NOMO-1 (cell line): ENCODE results near the gene ZSWIM6.
A peak's percentile ranks its signal among the peaks of the same experiment; 100 is the strongest.
"Not testable (repeated sequence)": the region's sequence is repeated elsewhere in the genome, so short reads cannot be mapped to it uniquely, and the experiment has no call there.

ENCODE experiments used
- DNase-seq, 2 experiments: peaks; one replicate each; lab custom pipeline; 2025; ENCODE audit not compliant: unreplicated experiment in 2 of 2; lab: John Stamatoyannopoulos, UW

The ZSWIM6 gene

GRCh38 chr5:61402970-61403900 is 71.2 kb downstream of the ZSWIM6 start:
- DNase-seq, result no peak

- DNase-seq, result no peak
Measured at GRCh38 chr5:61405511-61406295, 73.6 kb downstream of the ZSWIM6 start.

- DNase-seq, result not testable (repeated sequence)
Measured at GRCh38 chr5:61406497-61406896, 74.4 kb downstream of the ZSWIM6 start.

GRCh38 chr5:61407706-61408270 is 75.7 kb downstream of the ZSWIM6 start:
- DNase-seq, result no peak

GRCh38 chr5:61408476-61409168 is 76.6 kb downstream of the ZSWIM6 start:
- DNase-seq, result peak; percentile 98

GRCh38 chr5:61409568-61409967 is 77.5 kb downstream of the ZSWIM6 start:
- DNase-seq, result no peak

- DNase-seq, result no peak
Measured at GRCh38 chr5:61410811-61411210, 78.8 kb downstream of the ZSWIM6 start.

- no peak for DNase-seq
Measured at GRCh38 chr5:61412361-61412760, 80.3 kb downstream of the ZSWIM6 start.

GRCh38 chr5:61413205-61413604 is 81.1 kb downstream of the ZSWIM6 start:
- DNase-seq, result not testable (repeated sequence)

GRCh38 chr5:61414806-61415205 is 82.7 kb downstream of the ZSWIM6 start:
- no peak for DNase-seq

GRCh38 chr5:61416010-61416409 is 84.0 kb downstream of the ZSWIM6 start:
- DNase-seq, result no peak

GRCh38 chr5:61416420-61416819 is 84.4 kb downstream of the ZSWIM6 start:
- no peak for DNase-seq

GRCh38 chr5:61417340-61417739 is 85.3 kb downstream of the ZSWIM6 start:
- no peak for DNase-seq

- no peak for DNase-seq
Measured at GRCh38 chr5:61417851-61418250, 85.8 kb downstream of the ZSWIM6 start.

- DNase-seq, result no peak
Measured at GRCh38 chr5:61419106-61419505, 87.0 kb downstream of the ZSWIM6 start.

GRCh38 chr5:61420016-61420415 is 88.0 kb downstream of the ZSWIM6 start:
- no peak for DNase-seq

GRCh38 chr5:61421262-61421661 is 89.2 kb downstream of the ZSWIM6 start:
- not testable (repeated sequence) for DNase-seq

- no peak for DNase-seq
Measured at GRCh38 chr5:61423487-61424145, 91.6 kb downstream of the ZSWIM6 start.

- DNase-seq, result no peak
Measured at GRCh38 chr5:61425918-61426317, 93.9 kb downstream of the ZSWIM6 start.

GRCh38 chr5:61429906-61430305 is 97.8 kb downstream of the ZSWIM6 start:
- DNase-seq, result no peak
